GM10847 (cell line): ENCODE results near the gene XKR7.
A peak's percentile ranks its signal among the peaks of the same experiment; 100 is the strongest.

Experiments used
- POLR2A ChIP-seq: IDR thresholded peaks from 2 replicates; pipeline ENCODE4 v1.6.1; 2011; ENCODE audit not compliant: insufficient read length; ENCODE audit errors: extremely low read depth

Gene XKR7

DNA sequence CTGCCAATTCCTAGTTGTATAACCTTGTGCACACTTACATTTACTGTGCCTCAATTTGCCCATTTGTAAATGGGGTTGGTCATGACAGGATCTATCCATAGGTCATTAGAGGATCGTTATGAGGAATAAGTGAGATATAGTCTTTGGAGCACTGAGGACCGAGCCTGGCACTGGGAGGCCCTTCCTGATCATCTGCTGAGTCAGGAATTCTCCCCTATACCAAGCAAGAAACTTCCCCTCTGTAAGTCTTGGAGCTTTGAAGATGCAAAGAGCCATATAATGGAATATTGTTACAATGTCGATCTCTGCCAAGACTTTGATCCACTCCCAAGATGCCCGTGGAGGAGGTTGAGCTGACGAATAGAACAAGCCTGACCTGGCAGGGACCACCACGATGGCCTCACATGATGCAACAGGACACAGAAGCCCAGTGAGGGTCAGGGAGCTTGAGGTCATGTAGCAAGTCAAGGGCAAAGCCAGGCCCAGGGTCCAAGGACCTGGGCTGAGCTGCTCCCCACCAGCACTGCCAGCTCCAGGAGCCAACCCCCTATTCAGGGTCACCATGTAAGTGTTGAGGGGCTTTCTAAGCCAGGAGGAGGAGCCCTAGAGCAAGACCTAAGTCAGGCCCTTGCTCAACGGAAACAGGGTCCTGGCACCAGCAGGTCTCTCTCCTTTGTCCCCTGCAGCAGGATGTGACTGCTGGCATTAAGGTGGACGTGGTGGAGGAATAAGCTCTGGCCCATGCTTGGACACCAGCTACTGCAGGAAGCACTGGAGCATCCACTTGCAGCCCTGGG, 32.8 kb upstream of the XKR7 start:
- no peak for TF ChIP-seq POLR2A

DNA sequence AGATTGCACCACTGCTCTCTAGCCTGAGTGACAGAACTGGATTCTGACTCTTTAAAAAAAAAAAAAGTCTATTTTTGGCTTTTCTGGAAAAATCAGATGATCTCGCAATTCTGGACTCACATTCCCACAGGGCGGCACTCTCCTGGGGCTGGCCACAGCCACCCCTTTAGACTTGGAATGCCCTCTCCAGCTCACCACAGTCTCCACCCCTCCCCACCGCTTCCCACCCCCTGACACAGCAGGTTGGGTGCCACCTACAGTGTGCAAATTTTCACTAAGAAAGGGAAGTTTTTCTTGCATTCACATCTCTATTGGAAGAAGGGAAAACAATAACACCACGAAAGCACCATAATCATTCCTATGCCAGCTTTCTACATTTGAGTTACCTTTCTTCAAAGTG, 31.5 kb upstream of the XKR7 start:
- TF ChIP-seq POLR2A: no peak

DNA sequence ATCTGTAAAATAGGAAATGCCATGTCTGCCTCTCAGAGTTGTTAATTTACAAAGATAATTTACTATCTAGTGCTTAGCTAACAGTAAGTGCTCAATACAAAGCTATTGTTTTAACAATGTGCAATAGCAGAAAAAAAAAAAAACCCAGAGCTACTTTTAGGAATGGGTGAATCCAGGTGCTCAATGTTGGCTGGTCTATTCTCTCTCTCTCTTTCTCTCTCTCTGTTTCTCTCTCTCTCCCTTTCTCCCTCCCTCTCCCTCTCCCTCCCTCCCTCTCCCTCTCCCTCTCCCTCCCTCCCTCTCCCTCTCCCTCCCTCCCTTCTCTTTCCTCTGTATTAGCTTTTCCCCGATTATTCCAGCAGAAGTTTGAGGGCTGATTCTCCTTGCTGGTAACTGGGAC, 30.1 kb upstream of the XKR7 start:
- TF ChIP-seq POLR2A: no peak

DNA sequence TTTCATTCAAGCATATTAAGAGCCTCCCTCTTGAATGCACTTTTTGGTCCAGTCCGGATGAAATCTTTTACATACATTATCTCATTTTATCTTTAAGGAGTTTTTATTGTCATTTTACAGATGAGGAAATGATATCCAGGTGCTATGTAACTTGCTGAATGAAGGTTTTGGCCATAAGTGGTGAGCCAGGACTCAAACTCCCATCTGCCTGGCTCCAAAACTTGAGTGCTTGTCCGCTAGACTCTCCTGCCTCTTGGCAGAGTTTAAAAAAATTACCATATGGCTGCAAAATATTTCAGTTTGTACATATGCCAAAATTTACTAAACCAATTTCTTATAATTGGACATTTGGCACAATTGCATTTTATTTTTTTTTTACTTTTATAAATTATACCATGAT, 28.3 kb upstream of the XKR7 start:
- no peak for TF ChIP-seq POLR2A

DNA sequence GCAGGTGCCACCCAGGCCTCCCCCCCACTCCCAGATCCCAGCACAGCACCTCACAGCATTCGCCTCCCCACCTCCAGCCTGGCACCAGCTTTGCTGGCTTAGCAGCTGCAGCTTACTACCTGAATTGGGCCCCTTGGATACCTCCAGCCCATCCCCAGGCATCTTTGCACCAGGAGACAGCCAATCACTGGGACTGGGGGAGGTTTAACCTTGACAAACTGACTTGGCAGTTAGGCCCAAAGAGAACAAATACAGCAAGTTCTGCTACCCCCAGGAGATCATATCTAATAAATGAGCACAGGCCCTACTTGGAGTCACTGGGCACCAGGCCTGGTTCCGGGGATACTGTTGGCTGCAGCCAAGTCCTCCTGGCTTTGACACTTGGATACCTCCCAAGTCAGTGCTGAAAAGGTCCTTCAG, 24.9 kb upstream of the XKR7 start:
- no peak for TF ChIP-seq POLR2A

DNA sequence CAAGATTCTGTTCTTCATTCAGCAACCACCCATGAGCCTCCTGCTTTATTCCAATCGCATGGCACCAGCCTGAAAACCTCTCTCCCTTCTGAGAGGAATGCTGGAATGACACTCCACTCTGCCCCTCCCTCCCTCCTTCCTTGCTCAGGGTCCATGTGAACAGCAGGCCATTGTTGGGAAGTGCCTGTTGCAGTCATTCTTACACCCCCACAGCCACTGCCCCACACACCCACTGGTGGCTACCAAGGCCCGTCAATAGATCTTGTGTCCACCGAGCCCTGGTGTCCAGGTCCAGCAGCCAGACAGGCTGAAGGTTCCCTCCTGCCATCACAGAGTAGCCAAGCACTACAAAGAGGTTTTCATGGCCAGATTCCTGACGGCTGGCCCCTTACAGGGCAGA, 22.6 kb upstream of the XKR7 start:
- no peak for TF ChIP-seq POLR2A

DNA sequence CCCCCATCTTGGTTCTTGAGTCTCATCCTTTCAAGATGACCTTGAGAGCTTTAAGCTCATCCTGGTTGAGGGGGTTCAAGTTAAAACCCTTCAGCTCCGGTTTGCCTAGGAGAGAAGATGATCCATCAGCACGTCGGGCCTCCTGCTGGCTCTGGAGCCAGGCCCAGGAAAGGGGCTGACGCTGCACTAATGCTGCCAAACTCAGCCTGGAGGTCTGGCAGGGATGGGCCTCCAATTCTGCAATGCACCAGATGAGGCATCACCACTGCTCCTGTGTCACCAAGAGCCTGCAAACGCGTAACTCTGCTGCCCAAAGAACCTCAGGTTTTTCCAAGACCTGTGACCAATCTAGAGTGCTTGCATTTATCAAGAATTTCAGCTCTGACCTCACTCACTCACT, 22.2 kb upstream of the XKR7 start:
- no peak for TF ChIP-seq POLR2A

DNA sequence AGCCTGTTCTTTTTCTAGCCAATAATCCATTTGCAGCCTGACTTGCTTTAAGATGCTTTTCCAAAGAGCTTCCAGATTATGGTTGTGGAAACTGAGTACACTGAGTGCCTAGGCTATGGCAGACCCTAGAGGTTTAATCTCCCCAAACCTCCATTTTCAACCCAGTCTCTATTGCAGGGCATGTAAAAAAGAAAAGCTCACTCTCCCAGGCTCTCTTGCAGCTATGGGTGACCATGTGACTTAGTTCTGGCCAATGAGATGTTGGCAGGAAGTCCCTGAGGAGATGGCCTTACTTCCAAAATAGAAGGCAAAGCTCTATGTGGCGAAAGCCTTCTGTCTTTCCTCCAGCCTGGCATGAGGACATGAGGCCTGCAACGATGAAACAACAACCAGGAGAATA, 19.9 kb upstream of the XKR7 start:
- TF ChIP-seq POLR2A: no peak

DNA sequence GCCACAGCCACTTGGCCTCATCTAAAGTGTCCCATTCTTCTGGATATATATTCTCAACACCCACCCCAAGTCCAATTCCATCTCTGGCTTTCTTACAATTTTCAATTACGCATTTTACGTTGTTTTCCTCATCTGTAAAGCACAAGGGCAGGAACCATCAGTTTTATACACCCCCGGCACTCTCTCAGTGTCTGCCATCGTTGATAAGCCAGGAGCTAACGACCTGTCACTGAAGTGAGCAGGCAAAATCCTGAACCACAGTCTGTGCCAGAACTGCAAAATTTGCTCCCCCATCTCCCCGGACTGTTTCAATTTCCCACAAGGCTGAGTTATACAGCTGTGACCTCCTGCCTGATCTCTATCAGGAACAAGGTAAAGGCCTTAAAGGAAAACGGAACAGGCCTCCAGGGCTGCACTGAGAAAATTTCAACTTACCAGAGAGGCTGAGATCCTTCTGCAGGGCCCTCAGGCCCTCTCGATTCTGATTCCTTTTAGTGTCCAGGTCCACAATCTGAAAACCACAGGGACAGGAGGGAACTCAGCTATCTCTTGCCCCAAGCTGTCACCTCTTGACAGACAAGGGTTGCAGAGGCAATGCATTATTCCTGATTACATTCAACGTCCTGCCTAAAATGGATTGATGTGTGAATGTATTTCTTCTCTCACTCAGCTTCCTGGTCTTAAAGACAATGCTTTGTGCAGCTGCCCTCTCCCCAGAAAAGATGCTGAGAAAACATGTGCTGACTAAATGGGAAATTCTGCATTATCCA, 17.9 kb upstream of the XKR7 start:
- TF ChIP-seq POLR2A: no peak

DNA sequence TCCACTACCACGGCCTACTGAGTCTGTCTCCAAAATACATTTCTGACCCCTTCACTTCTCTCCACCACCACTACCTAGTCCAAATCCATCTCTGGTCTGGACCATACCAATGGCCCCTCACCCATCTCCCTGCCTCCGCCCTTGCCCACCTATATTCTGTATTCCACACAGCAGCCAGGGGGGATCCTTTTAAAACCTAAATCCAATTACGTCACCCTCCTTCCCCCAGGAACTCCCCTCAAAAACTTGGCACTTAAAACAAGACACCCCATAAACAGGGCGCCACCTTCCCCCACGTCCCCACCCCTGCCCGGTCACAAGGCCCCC, 16.8 kb upstream of the XKR7 start:
- TF ChIP-seq POLR2A: no peak

DNA sequence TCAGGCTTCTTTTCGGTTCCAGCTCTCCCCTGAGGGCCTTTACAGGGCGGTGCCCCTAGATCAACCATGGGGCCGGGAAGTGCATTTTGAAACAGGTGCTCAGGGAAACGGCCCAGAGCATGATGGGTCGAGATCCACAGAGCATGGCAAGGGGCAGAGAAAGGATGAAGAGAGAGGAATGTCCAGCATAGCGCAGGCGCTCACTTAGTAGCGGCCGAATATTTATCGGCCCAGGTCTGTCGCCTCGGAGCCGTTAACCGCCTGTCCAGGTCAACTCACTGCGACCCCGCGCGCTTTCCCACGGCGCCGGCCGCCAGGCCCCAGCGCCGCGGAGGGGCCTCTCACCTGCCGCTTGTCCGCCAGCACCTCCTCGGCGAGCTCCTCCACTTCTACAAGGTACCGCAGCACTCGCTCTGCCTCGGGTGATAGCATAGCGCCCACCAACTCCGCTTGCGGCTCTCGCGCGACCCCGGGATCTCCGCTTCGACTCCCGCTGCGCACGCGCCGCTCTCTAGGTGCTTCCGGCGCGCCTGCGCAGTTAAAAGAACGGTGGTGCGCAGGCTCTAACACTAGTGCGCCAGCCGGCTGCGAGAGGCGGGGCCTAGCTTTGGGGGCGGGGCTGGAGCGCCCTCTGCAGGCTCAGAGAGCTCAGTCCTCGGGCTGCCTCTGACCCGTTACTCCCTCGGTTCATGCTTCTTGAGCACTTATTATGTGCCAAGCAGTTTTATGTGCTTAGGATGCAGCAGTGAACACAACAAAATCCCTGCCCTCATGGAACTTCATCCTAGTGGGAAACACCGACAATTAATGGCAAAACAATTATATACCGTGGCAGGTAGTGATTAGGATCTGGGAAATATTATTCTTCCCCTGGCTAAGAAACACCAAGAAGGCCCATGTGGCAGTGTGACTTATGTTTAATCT, 16.2 kb upstream of the XKR7 start, which contains the start of gene PDRG1:
TSS of gene PDRG1 (minus strand) at position 517 of the 924 bp plus-strand sequence. CDS start at position 432, 85 bp downstream.
- peak; percentile 81 for TF ChIP-seq POLR2A

DNA sequence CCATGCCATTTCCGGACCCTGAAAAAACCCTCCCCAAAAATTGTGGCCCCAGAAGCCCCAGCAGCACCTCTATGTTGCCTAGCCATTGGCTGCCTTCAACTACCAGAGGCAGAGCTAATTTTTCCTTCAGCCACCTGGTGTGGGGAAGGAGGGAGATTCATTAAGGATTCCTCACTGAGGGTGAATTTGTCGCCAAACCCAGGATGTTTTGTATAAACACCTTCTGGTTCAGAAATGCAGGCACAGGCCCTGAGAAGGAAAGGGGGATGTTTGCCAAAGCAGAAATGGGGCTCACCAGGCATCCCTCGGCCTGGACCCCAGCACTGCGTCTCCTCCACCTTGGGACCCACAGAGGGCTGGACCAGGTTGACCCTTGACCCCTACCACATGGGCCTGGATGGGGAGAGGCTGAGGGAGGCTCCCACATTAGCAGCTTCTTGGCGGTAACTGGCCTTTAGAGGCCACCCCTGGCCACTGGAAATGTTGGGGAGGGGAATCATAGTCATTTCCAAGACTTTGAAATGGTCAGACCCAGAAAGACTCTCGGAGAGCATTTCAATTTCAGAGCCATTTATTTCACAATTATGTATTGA, 14.3 kb upstream of the XKR7 start:
- TF ChIP-seq POLR2A: no peak

DNA sequence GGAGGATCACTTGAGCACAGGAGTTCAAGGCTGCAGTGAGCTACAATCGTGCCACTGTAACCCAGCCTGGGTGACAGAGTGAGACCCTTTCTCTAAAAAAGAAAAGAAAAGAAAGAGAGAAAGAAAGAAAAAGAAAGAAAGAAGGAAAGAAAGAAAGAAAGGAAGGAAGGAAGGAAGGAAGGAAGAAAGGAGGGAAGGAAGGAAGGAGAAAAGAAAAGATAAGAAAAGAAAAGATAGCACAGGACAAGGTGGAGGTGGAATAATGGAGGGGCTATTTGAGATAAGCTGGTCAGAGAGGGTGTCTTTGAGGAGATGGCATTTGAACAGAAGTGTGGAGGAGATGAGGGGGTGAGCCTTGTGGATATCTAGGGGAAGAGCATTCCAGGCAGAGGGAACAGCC, 13.5 kb upstream of the XKR7 start:
- TF ChIP-seq POLR2A: no peak

DNA sequence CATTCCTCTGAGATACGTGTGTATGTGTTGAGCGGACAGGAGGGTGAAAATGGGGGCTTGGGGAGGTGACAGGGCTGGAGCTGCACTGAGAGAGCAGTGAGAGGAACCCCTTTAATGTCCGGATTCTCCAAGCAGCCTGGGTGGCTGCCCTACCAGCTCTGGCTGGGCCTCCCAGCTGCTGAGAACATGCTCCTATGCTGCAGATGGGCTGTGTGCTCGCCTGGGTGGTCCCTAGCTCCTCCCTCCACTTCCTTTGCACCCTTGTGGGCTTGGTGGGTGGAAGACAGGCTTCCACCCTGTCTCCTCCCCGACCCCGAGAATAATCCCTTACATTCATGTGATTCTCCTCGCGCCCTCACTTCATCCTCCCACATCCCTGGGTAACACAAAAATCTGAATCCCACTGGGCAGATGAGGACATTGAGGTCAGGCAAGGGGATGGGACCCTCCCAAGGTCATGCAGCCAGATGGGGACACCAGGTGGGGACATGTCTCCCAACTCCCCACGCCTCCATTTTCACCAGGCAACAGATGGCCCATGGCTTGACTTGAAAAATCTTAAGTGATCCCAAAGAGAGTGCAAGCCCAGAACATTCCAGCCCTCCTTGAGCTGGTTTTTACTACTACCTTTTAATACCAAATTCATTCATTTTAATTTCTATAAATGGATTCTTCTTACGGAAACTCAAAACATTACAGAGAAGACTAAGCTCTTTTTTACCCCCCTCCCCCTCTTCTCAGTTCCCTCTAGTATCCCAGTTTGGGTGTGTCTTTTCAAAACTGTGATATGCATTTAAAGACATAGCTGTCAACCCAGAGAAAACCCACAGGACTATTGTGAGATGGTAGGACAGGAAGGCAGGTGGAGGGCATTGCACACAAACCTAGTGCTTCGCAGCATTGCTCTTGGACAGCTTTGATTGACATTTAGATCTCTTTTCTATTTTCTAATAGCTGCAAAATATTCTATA, 11.1 kb upstream of the XKR7 start:
- TF ChIP-seq POLR2A: no peak
